Measurements from ENCODE around the gene ZNF70.

The ZNF70 gene

GRCh38 chr22:23720855-23721254 lies 30.1 kb downstream of the ZNF70 start:
- in situ Hi-C loops (cut with HindIII; ENCODE audit: low sequenced_read_pairs): no loop called here

DNA sequence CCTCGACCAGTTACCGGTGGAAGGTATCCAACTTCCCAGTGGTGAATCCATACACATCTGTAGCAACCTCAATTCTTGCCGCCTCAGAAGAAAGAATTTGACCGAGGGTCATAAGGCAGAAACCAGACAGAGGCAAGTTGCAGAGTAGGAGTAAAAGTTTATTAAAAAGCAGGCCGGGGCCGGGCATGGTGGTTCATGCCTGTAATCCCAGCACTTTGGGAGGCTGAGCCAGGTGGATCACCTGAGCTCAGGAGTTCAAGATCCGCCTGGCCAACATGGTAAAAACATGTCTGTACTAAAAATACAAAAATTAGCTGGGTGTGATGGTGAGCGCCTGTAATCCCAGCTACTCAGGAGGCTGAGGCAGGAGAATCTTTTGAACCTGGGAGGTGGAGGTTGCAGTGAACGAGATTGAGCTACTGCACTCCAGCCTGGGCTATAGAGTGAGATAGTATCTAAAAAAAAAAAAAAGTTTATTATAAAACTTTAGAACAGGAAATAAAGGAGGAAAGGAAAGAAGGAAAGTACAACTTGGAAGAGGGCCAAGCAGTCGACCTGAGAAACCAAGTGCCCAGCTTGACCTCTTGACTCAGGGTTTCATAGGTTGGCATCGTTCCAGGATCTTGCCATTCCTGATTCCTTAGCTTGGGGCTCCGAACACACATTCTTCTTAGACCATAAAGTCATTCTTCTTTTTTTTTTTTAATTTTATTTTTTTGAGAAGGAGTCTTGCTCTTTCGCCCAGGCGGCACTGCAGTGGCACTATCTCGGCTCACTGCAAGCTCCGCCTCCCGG lies 32.3 kb downstream of the ZNF70 start:
- in situ Hi-C loops (cut with HindIII; ENCODE audit: low sequenced_read_pairs): no loop called here

GRCh38 chr22:23716811-23717801 lies 33.8 kb downstream of the ZNF70 start:
- in situ Hi-C loops (cut with HindIII; ENCODE audit: low sequenced_read_pairs): no loop called here

GRCh38 chr22:23715806-23716375 lies 35.0 kb downstream of the ZNF70 start:
- in situ Hi-C loops (cut with HindIII; ENCODE audit: low sequenced_read_pairs): no loop called here

- in situ Hi-C loops (cut with HindIII; ENCODE audit: low sequenced_read_pairs): no loop called here
Observed at GRCh38 chr22:23714596-23715578, 36.0 kb downstream of the ZNF70 start.

DNA sequence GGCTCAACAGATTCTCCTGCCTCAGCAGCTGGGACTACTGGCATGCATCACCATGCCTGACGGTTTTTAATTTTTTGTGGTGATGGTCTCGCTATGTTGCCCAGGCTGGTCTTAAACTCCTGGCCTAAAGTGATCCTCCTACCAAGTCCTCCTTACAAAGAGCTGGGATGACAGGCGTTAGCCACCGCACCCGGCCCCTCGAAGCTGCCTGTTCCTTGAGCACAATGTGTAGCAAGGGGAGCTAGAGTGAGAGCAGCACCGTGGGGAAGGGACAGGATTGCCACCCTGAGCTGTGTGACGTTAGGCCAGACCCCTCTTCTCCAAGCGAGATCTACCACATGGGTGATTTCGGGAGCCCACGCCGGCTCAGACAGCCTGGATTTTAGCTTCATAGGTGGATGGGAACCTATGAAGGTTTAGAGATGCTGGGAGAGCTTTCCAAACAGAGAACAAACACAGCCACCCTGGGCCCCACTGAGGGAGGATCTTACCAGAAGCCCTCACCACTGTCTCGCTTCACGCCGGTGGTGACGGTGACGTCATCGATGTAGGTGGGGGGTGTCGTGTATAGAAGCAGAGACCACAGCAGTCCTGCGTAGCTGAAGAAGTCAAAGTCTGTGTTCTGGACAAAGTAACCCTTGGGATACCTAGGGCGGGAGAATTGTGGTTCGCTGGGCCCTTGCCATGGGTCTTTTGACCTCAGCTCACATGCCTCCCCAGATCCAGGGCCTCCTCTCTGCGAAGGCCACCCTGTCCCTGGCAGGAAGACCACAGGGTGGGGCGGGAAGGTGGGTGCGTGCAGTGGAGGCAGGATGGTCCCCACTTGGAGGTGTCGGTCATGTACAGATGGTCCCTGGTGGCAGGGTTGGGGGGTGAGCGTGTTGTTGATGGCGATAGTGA lies 37.0 kb downstream of the ZNF70 start:
- in situ Hi-C loops (cut with HindIII; ENCODE audit: low sequenced_read_pairs): no loop called here

DNA sequence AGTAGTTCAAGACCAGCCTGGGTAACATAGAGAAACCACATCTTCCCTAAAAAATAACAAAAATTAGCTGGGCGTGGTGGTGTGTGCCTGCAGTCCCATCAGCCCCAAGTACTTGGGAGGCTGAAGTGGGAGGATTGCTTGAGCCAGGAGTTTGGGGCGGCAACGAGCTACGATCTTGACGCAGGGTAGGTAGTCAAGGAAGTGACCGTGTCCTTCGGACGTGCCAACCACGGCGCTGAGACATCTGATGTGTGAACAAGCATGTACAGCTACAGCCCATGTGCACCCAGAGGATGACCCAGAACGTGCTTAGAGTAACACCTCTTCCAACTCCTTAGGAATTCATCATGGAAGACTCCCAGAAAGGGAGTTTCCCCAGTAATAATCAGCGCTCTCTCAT lies 38.7 kb downstream of the ZNF70 start:
- in situ Hi-C loops (cut with HindIII; ENCODE audit: low sequenced_read_pairs): no loop called here

- in situ Hi-C loops (cut with HindIII; ENCODE audit: low sequenced_read_pairs): no loop called here
Observed at GRCh38 chr22:23709107-23709506, 41.8 kb downstream of the ZNF70 start.

- in situ Hi-C loops (cut with HindIII; ENCODE audit: low sequenced_read_pairs): no loop called here
Observed at GRCh38 chr22:23708270-23708669, 42.6 kb downstream of the ZNF70 start.

GRCh38 chr22:23705358-23705757 lies 45.6 kb downstream of the ZNF70 start:
- in situ Hi-C loops (cut with HindIII; ENCODE audit: low sequenced_read_pairs): no loop called here

DNA sequence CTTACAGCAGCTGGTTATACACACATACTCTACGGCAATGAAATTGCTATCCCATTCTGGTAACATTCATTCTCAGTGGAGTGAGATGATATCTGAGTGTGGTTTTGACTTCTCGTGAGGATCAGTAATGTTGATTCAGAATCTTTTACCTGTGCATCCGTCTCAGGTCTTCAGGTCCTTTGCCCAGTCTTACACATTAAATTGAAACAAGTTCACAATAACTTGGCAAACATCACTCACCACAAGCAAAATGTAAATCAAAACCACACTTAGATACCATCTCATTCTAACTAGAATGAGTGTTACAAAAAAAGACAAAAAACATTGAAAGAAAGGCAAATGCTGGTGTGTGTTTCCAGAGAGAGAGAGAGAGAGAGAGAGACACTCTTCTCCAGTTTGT lies 46.1 kb downstream of the ZNF70 start:
- in situ Hi-C loops (cut with HindIII; ENCODE audit: low sequenced_read_pairs): no loop called here

DNA sequence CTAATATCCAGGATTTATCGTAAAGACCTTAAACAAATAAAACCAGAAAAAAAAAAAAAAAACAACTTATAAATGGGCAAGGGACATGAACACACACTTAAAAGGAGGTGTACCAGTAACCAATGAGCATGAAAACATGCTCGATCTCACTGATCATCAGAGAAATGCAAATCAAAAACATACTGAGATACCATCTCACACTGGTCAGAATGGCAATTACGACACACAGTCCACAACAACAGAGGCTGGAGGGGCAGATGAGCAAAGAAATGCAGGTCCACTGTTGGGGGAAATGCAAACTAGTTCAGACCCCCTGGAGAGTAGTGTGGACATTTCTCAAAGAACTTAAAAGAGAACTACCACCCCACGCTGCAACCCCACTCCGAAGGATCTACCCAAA lies 46.9 kb downstream of the ZNF70 start:
- in situ Hi-C loops (cut with HindIII; ENCODE audit: low sequenced_read_pairs): no loop called here

- in situ Hi-C loops (cut with HindIII; ENCODE audit: low sequenced_read_pairs): no loop called here
Observed at GRCh38 chr22:23700706-23701105, 50.2 kb downstream of the ZNF70 start.

- in situ Hi-C loops (cut with HindIII; ENCODE audit: low sequenced_read_pairs): no loop called here
Observed at GRCh38 chr22:23698673-23699235, 52.2 kb downstream of the ZNF70 start.

DNA sequence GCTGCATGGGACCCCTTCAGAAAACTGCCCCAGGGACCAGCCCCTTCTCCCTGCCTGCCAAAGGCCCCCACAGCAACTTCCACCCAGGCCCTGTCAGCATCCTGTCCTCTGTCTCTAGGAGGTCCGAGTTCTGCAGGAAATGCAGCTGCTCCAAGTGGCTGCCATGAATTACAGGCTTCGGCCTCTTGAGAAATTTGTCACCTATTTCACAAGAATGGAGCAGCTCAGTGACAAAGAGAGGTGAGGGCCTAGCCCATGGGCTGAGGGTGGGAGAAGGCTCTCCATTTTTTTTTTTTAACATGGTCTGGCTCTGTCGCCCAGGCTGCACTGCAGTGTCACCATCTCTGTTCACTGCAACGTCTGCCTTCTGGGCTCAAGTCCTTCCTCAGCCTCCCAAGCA lies 52.8 kb downstream of the ZNF70 start:
- in situ Hi-C loops (cut with HindIII; ENCODE audit: low sequenced_read_pairs): no loop called here

DNA sequence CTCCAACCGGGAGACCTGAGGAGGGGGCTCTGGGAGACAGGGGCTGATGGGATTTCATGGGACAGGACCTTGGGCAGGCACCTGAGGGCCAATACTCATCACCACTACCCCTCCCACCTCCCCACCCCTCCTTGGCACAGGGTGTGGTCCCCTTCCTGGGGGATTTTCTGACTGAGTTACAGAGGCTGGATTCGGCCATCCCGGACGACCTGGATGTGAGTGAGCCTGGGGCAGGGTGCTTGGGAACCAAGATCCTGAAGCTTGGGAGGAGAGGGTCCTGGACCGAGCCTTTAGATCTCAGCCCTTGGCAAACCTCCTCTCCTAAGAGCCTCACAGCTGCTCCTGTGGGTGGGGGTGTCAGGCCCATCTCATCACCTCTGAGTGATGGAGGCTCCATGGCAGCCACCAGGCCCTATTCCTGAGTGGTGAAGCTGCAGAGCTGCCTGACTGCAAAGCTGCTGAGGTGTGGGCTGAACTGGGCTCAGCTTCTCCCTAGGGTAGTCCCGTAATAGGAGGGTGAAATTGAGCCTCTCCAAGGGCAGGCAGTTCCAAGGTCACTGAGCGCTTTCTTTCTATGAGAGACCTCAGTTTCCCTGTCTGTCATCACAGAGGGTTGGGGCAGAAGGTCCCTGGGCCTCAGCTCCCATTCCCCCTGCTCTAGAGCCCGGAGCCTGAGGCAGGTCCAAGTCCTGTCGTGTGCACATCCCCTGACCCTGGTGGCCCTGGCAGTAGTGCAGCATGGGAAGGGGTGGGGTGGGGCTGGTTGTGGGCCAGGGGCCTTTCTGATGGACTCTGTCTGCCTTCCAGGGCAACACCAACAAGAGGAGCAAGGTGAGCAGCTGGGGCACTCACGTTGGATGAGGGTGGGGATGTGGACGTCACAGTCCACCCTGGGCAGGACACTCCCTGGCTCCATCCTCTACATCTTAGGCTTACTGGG lies 53.6 kb downstream of the ZNF70 start:
- in situ Hi-C loops (cut with HindIII; ENCODE audit: low sequenced_read_pairs): no loop called here

DNA sequence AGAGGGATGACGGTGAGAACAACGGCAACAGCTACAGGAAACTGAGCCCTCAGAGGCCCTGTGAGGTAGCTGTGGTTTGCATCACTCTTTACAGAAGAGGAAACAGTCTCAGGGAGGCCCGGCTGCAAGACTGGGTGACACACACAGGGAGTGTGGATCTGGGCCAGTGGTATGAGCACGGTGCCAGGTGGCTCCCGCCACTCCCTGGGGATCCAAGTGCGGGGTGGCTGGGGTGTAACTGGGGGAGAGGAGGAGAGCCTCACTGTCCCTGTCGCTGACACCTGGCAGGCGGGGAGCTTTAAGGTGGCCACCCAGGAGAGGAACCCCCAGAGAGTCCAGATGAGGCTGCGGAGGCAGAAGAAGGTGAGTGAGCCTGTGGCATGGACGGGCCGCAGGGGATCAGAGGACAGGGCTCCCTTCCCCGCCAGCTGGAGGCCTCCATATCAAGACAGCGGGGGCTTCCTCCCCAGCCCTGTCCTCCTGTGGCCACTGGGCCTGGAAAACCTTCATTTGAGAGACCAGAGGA lies 54.5 kb downstream of the ZNF70 start:
- in situ Hi-C loops (cut with HindIII; ENCODE audit: low sequenced_read_pairs): no loop called here

Data from DLD1 (cell line).